HG03066 (cell line): ENCODE results near the gene TYROBP.
"Not testable (repeated sequence)": the region's sequence is repeated elsewhere in the genome, so short reads cannot be mapped to it uniquely, and the experiment has no call there.

Experiments
- ATAC-seq: cut with Tn5 transposase; IDR thresholded peaks from one replicate; pipeline ENCODE4 v1.9.1; 2021; ENCODE audit warnings: low read depth; ENCODE audit not compliant: unreplicated experiment

TYROBP gene

GRCh38 chr19:35908010-35908441 lies at the start of gene TYROBP:
TSS of gene TYROBP (minus strand) at chr19:35908295. CDS start at chr19:35908228, 67 bp downstream.
- ATAC-seq, result no peak

DNA sequence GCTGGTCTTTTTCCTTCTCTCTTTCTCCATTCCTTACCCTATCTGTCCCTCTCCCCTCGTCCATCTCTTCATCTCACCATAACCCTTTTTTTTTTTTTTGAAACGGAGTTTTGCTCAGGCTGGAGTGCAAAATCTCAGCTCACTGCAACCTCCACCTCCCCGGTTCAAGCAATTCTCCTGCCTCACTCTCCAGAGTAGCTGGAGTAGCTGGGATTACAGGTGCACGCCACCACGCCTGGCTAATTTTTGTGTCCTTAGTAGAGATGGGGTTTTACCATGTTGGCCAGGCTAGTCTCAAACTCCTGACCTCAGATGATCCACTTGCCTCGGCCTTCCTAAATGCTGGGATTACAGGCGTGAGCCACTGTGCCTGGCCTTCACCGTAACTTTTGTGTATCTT lies 49.3 kb upstream of the TYROBP start:
- not testable (repeated sequence) for ATAC-seq

- ATAC-seq, result no peak
These were observed 48.0 kb upstream of the TYROBP start for GRCh38 chr19:35955881-35956634.

- no peak for ATAC-seq
These were observed 41.0 kb upstream of the TYROBP start for GRCh38 chr19:35949131-35949530.

DNA sequence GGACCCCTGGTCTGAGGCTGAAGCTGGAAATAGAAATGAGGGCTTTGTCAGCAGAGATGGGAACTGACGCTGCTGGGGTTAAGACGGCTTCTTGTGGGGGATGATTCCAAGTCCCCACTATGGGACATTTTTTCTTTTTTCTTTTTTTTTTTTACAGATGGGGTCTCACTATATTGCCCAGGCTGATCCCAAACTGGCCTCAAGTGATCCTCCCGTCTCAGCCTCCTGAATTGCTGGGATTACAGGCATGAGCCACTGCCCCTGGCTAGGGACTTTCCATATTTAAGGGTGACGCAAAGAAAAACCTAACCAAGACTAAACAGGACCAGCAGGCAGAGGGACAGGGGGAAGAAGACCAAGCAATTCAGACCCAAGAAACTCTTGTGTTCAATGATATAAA lies 38.1 kb upstream of the TYROBP start:
- no peak for ATAC-seq

- ATAC-seq, result no peak
These were observed 37.2 kb upstream of the TYROBP start for GRCh38 chr19:35945121-35945790.

DNA sequence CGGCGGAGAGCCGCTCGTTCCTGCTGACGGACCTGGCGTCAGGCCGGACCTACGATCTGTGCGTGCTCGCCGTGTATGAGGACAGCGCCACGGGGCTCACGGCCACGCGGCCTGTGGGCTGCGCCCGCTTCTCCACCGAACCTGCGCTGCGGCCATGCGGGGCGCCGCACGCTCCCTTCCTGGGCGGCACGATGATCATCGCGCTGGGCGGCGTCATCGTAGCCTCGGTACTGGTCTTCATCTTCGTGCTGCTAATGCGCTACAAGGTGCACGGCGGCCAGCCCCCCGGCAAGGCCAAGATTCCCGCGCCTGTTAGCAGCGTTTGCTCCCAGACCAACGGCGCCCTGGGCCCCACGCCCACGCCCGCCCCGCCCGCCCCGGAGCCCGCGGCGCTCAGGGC lies 36.5 kb upstream of the TYROBP start:
- ATAC-seq, result no peak

GRCh38 chr19:35943321-35944301 lies 35.5 kb upstream of the TYROBP start:
- no peak for ATAC-seq

DNA sequence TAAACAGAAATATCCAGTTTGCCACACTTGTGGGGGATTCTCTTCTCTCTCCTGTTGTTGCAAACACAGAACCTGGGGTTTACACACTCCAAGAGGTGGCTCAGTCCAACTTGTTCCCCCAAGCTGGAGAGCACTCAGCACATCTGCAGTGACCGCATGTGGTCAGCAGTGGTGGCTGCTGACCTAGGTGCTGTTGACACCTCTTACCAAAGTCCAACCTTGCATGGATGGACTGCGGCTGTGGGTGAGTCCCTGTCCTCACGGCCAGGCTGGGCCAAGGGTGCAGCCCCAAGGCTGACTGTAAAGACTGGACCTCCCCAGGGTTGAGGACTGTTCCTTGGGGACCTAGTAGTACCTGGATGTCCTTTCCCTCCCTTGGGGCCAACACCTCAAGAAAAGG lies 34.1 kb upstream of the TYROBP start:
- no peak for ATAC-seq

DNA sequence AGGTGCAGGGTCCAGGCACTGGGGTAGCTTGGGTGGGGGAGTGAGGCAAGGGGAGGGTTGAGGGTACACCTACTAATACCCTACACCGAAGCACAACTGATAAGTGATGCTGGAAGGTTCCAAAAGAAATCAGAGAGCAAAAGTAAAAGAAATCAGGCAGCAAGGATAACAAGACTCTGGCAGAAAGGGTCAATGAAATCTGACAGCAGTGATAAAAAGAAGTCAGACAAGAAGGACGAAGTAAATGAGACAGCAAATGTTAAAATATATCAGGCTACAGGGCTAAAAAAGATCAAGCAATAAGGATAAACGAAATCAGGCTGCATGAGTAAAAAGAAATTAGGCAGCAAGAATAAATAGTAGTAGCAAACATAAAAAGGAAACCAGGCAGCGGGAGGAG lies 32.7 kb upstream of the TYROBP start:
- ATAC-seq, result no peak

GRCh38 chr19:35940078-35940775 lies 32.1 kb upstream of the TYROBP start:
- no peak for ATAC-seq

DNA sequence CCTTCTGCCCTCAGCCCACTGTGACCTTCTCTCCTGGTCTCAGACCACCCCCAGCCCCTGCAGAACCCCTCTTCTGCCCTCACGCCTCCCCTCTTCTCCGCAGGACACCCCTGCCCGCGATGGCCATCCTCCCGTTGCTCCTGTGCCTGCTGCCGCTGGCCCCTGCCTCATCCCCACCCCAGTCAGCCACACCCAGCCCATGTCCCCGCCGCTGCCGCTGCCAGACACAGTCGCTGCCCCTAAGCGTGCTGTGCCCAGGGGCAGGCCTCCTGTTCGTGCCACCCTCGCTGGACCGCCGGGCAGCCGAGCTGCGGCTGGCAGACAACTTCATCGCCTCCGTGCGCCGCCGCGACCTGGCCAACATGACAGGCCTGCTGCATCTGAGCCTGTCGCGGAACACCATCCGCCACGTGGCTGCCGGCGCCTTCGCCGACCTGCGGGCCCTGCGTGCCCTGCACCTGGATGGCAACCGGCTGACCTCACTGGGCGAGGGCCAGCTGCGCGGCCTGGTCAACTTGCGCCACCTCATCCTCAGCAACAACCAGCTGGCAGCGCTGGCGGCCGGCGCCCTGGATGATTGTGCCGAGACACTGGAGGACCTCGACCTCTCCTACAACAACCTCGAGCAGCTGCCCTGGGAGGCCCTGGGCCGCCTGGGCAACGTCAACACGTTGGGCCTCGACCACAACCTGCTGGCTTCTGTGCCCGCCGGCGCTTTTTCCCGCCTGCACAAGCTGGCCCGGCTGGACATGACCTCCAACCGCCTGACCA lies 31.4 kb upstream of the TYROBP start:
- ATAC-seq, result no peak

DNA sequence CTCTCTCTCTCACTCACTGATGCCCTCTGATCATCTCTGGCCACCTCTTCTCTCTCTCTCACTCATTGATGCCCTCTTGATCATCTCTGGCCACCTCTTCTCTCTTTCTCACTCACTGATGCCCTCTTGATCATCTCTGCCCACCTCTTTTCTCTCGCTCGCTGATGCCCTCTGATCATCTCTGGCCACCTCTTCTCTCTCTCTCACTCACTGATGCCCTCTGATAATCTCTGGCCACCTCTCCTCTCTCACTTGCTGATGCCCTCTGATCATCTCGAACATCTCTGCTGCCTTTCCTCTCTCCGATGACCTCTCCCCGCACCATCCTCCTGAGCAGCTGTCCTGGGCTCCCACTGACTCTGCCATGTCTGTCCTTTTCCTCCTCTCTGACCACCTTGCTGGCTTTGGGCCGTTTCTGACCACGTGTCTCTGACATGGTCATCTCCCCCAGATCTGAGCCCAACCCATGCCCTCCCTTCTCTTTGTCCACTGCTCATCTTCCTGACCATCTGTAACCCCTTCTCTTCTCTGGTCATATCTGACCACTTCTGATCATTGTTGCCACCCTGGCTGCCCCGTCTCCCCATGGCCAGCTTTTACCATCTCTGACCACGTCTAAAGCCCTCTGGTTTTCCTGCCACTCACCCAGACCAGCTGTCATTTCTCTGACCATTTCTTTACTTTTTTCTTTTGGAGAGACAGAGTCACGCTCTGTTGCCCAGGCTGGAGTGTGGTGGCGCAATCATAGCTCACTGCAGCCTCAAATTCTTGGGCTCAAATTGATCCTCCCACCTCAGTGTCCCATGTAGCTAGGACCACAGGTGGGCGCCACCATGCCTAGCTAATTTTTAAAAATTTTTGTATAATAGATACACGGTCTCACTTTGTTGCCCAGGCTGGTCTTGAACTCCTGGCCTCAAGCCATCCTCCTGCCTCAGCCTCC lies 30.5 kb upstream of the TYROBP start:
- ATAC-seq, result no peak

DNA sequence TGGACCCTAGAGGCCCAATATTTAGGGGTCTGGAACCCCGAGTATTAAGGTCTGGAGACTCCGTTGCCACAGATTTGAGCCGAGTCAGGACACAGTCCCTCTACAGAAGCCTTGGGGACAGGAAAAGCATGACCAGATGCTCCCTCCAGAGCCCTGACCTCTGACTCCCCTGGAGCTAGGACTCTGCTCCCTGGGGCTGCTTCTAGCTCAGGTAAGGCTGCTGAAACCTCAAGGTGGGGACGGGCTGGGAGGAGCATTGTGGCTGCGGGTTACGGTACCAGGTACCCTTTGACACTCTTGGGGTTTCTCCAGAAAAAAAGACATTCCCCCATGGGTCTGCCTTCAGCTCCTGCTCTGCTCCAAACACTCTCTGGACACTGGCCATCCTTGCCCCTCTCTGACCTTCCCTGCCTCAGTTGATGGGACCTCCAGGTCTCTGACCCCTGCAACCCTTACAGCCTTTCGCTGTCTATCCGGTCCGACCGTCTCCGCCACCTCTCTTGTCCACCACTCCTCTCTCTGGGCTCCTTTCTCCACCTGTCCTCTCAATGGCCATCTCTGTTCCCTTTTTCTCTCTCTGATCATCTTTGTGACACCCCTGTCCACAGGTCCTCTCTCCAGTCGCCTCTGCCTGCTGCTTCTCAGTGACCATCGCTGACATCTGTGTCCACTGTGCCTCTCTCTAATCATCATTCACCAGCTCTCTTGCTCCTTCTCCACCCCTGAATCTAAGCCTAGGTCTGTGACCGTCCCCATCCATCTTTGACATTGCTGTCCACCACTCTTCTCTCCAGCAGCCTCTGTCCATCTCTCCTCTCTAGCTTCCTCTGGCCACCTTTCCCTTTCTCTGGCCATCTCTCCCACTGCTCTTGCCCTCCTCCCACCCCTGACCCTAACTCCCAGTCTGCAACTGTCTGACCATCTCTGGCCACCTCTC lies 29.5 kb upstream of the TYROBP start:
- ATAC-seq, result no peak

GRCh38 chr19:35936738-35937268 lies 28.7 kb upstream of the TYROBP start:
- no peak for ATAC-seq

DNA sequence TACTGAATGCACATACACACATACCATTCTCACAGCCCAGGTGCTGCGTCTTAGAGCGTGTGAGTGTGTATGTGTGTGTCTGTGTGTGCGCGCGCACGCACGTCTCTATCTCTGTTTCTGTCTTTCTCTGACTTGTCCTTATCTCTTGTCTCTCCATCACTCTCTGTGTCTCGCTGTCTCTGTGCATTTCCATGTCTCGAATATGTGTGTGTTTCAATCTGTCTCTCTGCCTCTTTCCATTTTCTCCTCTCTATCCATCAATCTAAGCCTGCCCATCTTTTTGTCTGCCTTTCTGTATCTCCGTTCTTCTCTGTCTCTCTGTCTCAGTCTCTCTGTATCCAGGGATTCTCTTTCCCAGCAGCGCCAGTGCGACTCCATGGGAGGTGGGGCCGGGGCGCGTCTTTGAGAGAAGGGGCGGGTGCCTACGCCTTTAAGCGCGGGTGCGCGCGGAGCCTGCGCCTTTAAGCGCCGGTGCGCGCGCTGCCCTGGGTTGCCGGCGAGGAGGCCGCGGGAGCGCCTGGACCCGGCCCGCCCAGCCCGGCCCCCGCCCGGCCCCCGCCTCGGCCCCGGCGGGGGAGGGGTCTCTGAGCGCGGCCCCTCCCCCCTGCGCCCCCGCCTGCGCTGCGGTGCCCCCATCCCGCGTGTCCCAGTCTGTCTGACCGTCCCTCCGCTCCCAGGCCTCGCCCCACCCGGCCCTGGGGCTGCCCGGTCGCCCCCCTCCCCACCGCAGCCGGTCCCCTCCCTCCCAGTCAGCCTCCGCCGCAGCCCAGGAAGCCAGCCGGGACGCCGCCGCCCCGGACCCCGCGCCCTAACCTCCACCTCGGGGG lies 28.0 kb upstream of the TYROBP start, which contains the start of gene LRFN3:
Gene LRFN3, plus strand, starts transcription at position 464 of the 827 bp plus-strand sequence. CDS start 3,052 bp downstream, outside the sequence.
- ATAC-seq, result no peak
